K562 (cell line): ENCODE data around the gene PRDX6. TPM values are rescaled to one million over a fixed set of nuclear protein-coding genes. Genes with fewer than 3 reads are reported as not detected.

Source experiments
- ATAC-seq: fragments of 200-7000 bp; cut with Tn5 transposase; 3 replicates; pipeline ENCODE4 v1.9.1; 2020; ENCODE audit warnings: moderate library complexity
- BruUV-seq: library from RNA; stranded (reverse); fragments of 400-500 nt; replicated peaks from 2 replicates; lab custom pipeline; 2021; lab: Mats Ljungman, UMichigan
- CTCF ChIA-PET: fragments of 300-600 bp; formaldehyde crosslinking; extraction: SDS; loops from one replicate; lab custom pipeline; 2021; ENCODE audit warnings: low intra/inter-chr PET ratio; lab: Yijun Ruan, JAX
- POLR2A ChIA-PET: fragments of 300-600, 350-650 bp; sonication (Branson Sonifier 250); formaldehyde crosslinking; extraction: SDS; loops from one replicate; lab custom pipeline; 2021; ENCODE audit warnings: antibody characterized with exemption, inconsistent platforms; lab: Yijun Ruan, JAX
- DNase-seq, 4 experiments: peaks; one replicate each; pipeline versions ENCODE4 v3.0.0 to v3.0.0-alpha.2; 2011 to 2018; ENCODE audit warnings: low spot score in 3 of 4, mixed read lengths in 3 of 4; ENCODE audit errors: extremely low read depth in 1 of 4
- FAIRE-seq: peaks from 2 replicates; lab custom pipeline; 2011; peaks lifted over from hg19 to GRCh38; lab: Jason Lieb, UNC
- H2AFZ ChIP-seq: 2 replicates; pipeline ENCODE4 v1.6.0; 2011; ENCODE audit warnings: low read depth, low read length, control low read depth, inconsistent platforms
- H3K27ac ChIP-seq: fragments of 200-600 bp; 3 replicates; pipeline ENCODE4 v1.8.0; 2011; ENCODE audit warnings: low read depth, mild to moderate bottlenecking, control low read depth, inconsistent platforms, low read length, moderate library complexity, mixed read lengths; ENCODE audit errors: extremely low read depth
- H3K27me3 ChIP-seq, 2 experiments: fragments of 300-600 bp in 1 of 2; 2 replicates in 1 of 2; 3 replicates in 1 of 2; pipeline versions ENCODE4 v1.6.0 to v1.8.0; 2011; ENCODE audit warnings: inconsistent platforms in 2 of 2, low read length in 2 of 2, mild to moderate bottlenecking in 1 of 2, mixed read lengths in 1 of 2, moderate library complexity in 1 of 2; ENCODE audit not compliant: control insufficient read depth in 2 of 2, insufficient read depth in 2 of 2
- H3K36me3 ChIP-seq: fragments of 300-600 bp; 3 replicates; pipeline ENCODE4 v1.8.0; 2011; ENCODE audit warnings: mild to moderate bottlenecking, low read length, inconsistent platforms; ENCODE audit not compliant: control insufficient read depth, insufficient read depth
- H3K4me1 ChIP-seq, 2 experiments: fragments of 200-600 bp in 1 of 2; replicated peaks in 1 of 2; 2 replicates in 1 of 2; 3 replicates in 1 of 2; pipeline versions ENCODE4 v1.5.1 to v1.8.0; 2011; ENCODE audit warnings: inconsistent platforms in 2 of 2, low read length in 2 of 2, mild to moderate bottlenecking in 1 of 2, mixed read lengths in 1 of 2, moderate library complexity in 1 of 2; ENCODE audit not compliant: control insufficient read depth in 2 of 2, insufficient read depth in 2 of 2
- H3K4me2 ChIP-seq: 2 replicates; pipeline ENCODE4 v1.6.1; 2011; ENCODE audit warnings: low read length, control low read depth, inconsistent platforms, mixed read lengths; ENCODE audit not compliant: insufficient read depth
- H3K4me3 ChIP-seq: fragments of 200-600 bp; sonication (generic), shearing (Covaris generic); 2 replicates; pipeline ENCODE4 v1.5.1; 2016; ENCODE audit warnings: control low read depth, inconsistent platforms
- H3K79me2 ChIP-seq: fragments of 200-600 bp; 3 replicates; pipeline ENCODE4 v1.8.0; 2011; ENCODE audit warnings: low read length, inconsistent platforms; ENCODE audit not compliant: control insufficient read depth, insufficient read depth
- H3K9ac ChIP-seq, 2 experiments: 2 replicates each; pipeline versions ENCODE4 v1.6.0 to v1.6.1; 2011; ENCODE audit warnings: low read depth in 2 of 2, low read length in 2 of 2, control low read depth in 1 of 2, inconsistent platforms in 1 of 2, mild to moderate bottlenecking in 1 of 2, mixed read lengths in 1 of 2; ENCODE audit not compliant: insufficient read depth in 1 of 2
- H3K9me1 ChIP-seq: one replicate; pipeline ENCODE4 v1.6.0; 2011; ENCODE audit warnings: inconsistent platforms, mild to moderate bottlenecking, low read length, moderate library complexity; ENCODE audit not compliant: control insufficient read depth, insufficient read depth
- H3K9me3 ChIP-seq: replicated peaks from 2 replicates; pipeline ENCODE4 v1.5.1; 2011; ENCODE audit warnings: low read depth, low read length, inconsistent platforms; ENCODE audit not compliant: control insufficient read depth, insufficient read depth
- H4K20me1 ChIP-seq: replicated peaks from 2 replicates; pipeline ENCODE4 v1.6.1; 2011; ENCODE audit warnings: low read length, inconsistent platforms, mixed read lengths; ENCODE audit not compliant: control insufficient read depth, insufficient read depth
- GATA2 ChIP-seq: sonication (generic); formaldehyde crosslinking; IDR thresholded peaks from 2 replicates; pipeline ENCODE4 v1.4.0; 2020; ENCODE audit warnings: mild to moderate bottlenecking, missing genetic modification reagents
- JUN ChIP-seq, 2 experiments: sonication (generic) in 1 of 2; formaldehyde crosslinking in 1 of 2; IDR thresholded peaks; 2 replicates each; pipeline versions ENCODE4 v1.6.1 to v1.8.0; 2012 to 2022; ENCODE audit warnings: borderline replicate concordance in 2 of 2, mild to moderate bottlenecking in 2 of 2, improper control_type of control experiment in 1 of 2, low read depth in 1 of 2, low read length in 1 of 2, missing genetic modification reagents in 1 of 2
- PHF20 ChIP-seq: fragments of 450-650 bp; IDR thresholded peaks from 2 replicates; pipeline ENCODE4 v1.6.1; 2018; ENCODE audit not compliant: partially characterized antibody
- POLR2B ChIP-seq: fragments of 450-650 bp; IDR thresholded peaks from 2 replicates; pipeline ENCODE4 v1.6.1; 2018; ENCODE audit warnings: low read depth; ENCODE audit not compliant: partially characterized antibody
- RBM39 ChIP-seq: fragments of 200-400 bp; formaldehyde crosslinking; optimal IDR thresholded peaks from 2 replicates; pipeline ENCODE3; 2018; ENCODE audit warnings: low read depth, low read length
- ZSCAN32 ChIP-seq: fragments of 450-650 bp; formaldehyde crosslinking; IDR thresholded peaks from 2 replicates; pipeline ENCODE4 v1.4.0; 2020; ENCODE audit warnings: mild to moderate bottlenecking, moderate library complexity
- WGBS: fragments of 100-300 bp; shearing (Covaris generic); methylation state at CpG from one replicate; pipeline ENCODE4 v1.1.6; 2016; ENCODE audit warnings: low coverage, mixed read lengths; ENCODE audit not compliant: insufficient coverage; ENCODE audit errors: missing lambda C conversion rate; 5-methylcytosine and 5-hydroxymethylcytosine counted together
- in situ Hi-C: fragments of 300-500 bp; cut with MboI; formaldehyde crosslinking; loops from 4 replicates; pipeline ENCODE4 v1.15.0; 2018; ENCODE audit warnings: inconsistent platforms, mixed read lengths
- intact Hi-C: fragments of 100-400 bp; cut with micrococcal nuclease; formaldehyde crosslinking; loops from 2 replicates; pipeline ENCODE4 v1.14.2; 2022
- polyA plus RNA-seq, 8 experiments: library from polyadenylated mRNA; depleted of rRNA in 4 of 8; stranded (reverse) in 5 of 8; unstranded in 3 of 8; fragments of >200 nt; fragmentation: Nextera tagmentation in 2 of 8; fragmentation: Illumina TruSeq in 1 of 8; extraction: Ambion mirVana in 2 of 8; extraction: Trizol in 1 of 8; gene quantifications; 2 replicates each; pipeline versions ENCODE4 v1.2.1 to v1.2.3, GENCODE V29; 2011 to 2014; ENCODE audit warnings: inconsistent platforms in 1 of 8, missing spikeins in 1 of 8
- total RNA-seq, 7 experiments: library from RNA; depleted of rRNA in 6 of 7; stranded (reverse); fragments of >200 nt in 6 of 7; fragmentation: Illumina TruSeq in 2 of 7; extraction: Trizol in 2 of 7; gene quantifications; 2 replicates each; pipeline versions ENCODE4 v1.2.1 to v1.2.3, GENCODE V29; 2011 to 2021; ENCODE audit warnings: low replicate concordance in 1 of 7
- TF ChIP-seq, protein P1 (sequence below), 2 experiments: IDR thresholded peaks in 1 of 2; conservative IDR thresholded peaks in 1 of 2; 2 replicates each; pipeline ENCODE4 v1.6.1; 2016; ENCODE audit warnings: low read depth in 2 of 2, mild to moderate bottlenecking in 1 of 2, missing compliant biosample characterization in 1 of 2, missing genetic modification characterization in 1 of 2, moderate library complexity in 1 of 2

Gene PRDX6
- total and polyA plus RNA-seq, 9 of the 15 experiments (the other 6 are each of a cell fraction or from before 2014, with no cell fraction given), result 277 to 1,082 (median 610) TPM

- no peaks in the 10 kb centered on the region; the same call in 2 of the 3 replicates for H3K36me3 ChIP-seq
- WGBS, result 91% methylated on average over 1 of the region's 1 CpG
- FAIRE-seq (no peak), ATAC-seq (no peak), DNase-seq (no peak)
- in situ Hi-C loops (no loop called here), intact Hi-C loops (no loop called here)
- H3K27me3 ChIP-seq, result no peaks in the 10 kb centered on the region
- H3K79me2 ChIP-seq, result no peaks in the 10 kb centered on the region
- H3K4me3 ChIP-seq, result no peak overlapping the region
- no peak overlapping the region for H2AFZ ChIP-seq
- H3K27ac ChIP-seq, result no peak overlapping the region
- H3K9me3 ChIP-seq, result no peaks in the 10 kb centered on the region
- H3K9ac ChIP-seq, result no peak overlapping the region
- no peaks in the 10 kb centered on the region for H4K20me1 ChIP-seq
- BruUV-seq, result no TSS peak
- ChIA-PET POLR2A (interaction anchor here (0.6 kb wide), 1 partner anchor 30 kb away, joined by 3 read pairs; no protein-coding TSS in a partner anchor), CTCF (no interaction called here)
- TF ChIP-seq, protein P1, sequence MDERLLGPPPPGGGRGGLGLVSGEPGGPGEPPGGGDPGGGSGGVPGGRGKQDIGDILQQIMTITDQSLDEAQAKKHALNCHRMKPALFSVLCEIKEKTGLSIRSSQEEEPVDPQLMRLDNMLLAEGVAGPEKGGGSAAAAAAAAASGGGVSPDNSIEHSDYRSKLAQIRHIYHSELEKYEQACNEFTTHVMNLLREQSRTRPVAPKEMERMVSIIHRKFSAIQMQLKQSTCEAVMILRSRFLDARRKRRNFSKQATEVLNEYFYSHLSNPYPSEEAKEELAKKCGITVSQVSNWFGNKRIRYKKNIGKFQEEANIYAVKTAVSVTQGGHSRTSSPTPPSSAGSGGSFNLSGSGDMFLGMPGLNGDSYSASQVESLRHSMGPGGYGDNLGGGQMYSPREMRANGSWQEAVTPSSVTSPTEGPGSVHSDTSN (CRISPR knock-in tag; IDR thresholded peaks at IDR 0.05; ENCODE audit: low read depth), result no peak
- TF ChIP-seq, protein P1 (tag; conservative IDR thresholded peaks at IDR 0.05; ENCODE audit: low read depth), result no peak
- no peak for TF ChIP-seq GATA2 (CRISPR knock-in tag)
- TF ChIP-seq ZSCAN32 (CRISPR knock-in tag), result no peak
- no peak for TF ChIP-seq JUN (IDR thresholded peaks at IDR 0.05; ENCODE audit: borderline replicate concordance, low read depth, low read length)
- no peak for TF ChIP-seq JUN (CRISPR knock-in tag; IDR thresholded peaks at IDR 0.05; ENCODE audit: borderline replicate concordance)
- TF ChIP-seq RBM39, result no peak
- no peak for TF ChIP-seq POLR2B
- TF ChIP-seq PHF20, result no peak
- TF ChIP-seq, all 486 proteins: peak for 0
- Histone ChIP-seq H3K4me2 (no peak overlapping the region), H3K4me1 (peaks cover 0 to 15% of the 10 kb centered on the region in 2 experiments; a peak in 4 of 5 replicates), H3K9me1 (no peaks in the 10 kb centered on the region)
Observed at GRCh38 chr1:173440430-173440829, 36.7 kb upstream of the PRDX6 start.
